Measurements from ENCODE around the gene SH2D4B. TPM values are rescaled to one million over a fixed set of nuclear protein-coding genes. Genes with fewer than 3 reads are reported as not detected.

SH2D4B gene
- total RNA-seq, 3 donors from 2014 or later (not counting 1 experiment from before 2014, with no cell fraction given) = 0.19 to 0.30 (median 0.27) TPM

GRCh38 chr10:80583685-80584084, 46.0 kb downstream of the SH2D4B start:
- TF ChIP-seq CTCF (IDR thresholded peaks at IDR 0.05) = no peak
- no CpG with 5 or more reads among the region's 1 CpG for WGBS (ENCODE audit: insufficient coverage)
- ATAC-seq = no peak

GRCh38 chr10:80585812-80586211, 48.1 kb downstream of the SH2D4B start:
- WGBS (ENCODE audit: insufficient coverage) = 94% methylated on average over 23 of the region's 23 CpGs
- no peak for TF ChIP-seq CTCF (IDR thresholded peaks at IDR 0.05)
- no peak overlapping the region for H3K27ac ChIP-seq (ENCODE audit: low read length)
- H3K4me1 ChIP-seq (ENCODE audit: control insufficient read depth, insufficient read depth, low read length) = peaks cover 2% of the 10 kb centered on the region
- intact Hi-C loops (cut with micrococcal nuclease) = no loop called here
- H3K36me3 ChIP-seq (ENCODE audit: control insufficient read depth, insufficient read depth, low read length) = no peaks in the 10 kb centered on the region
- H3K4me1 Mint-ChIP-seq = no peaks in the 10 kb centered on the region
- no peaks in the 10 kb centered on the region for H3K27me3 ChIP-seq (ENCODE audit: control insufficient read depth, insufficient read depth, low read length)
- no peak overlapping the region for H3K4me3 Mint-ChIP-seq
- peaks cover 4 to 7% of the 10 kb centered on the region in 2 donors for H3K27me3 Mint-ChIP-seq (ENCODE audit: low read depth in 2 of 2)
- ATAC-seq (no peak), DNase-seq (no peak)
- H3K9me3 Mint-ChIP-seq = no peaks in the 10 kb centered on the region
- H3K9me3 ChIP-seq (ENCODE audit: control insufficient read depth, insufficient read depth, low read length) = no peaks in the 10 kb centered on the region
- no peak overlapping the region for H3K4me3 ChIP-seq (ENCODE audit: low read length)
- H3K27ac Mint-ChIP-seq = no peak overlapping the region
- H3K36me3 Mint-ChIP-seq = no peaks in the 10 kb centered on the region

More at GRCh38 chr10:80583685-80584084, 46.0 kb downstream of the SH2D4B start:
- H3K36me3 ChIP-seq (ENCODE audit: control insufficient read depth, insufficient read depth, low read length) = no peaks in the 10 kb centered on the region
- no peaks in the 10 kb centered on the region for H3K9me3 Mint-ChIP-seq
- H3K27me3 ChIP-seq (ENCODE audit: control insufficient read depth, insufficient read depth, low read length) = no peaks in the 10 kb centered on the region
- intact Hi-C loops (cut with micrococcal nuclease) = no loop called here
- H3K4me1 Mint-ChIP-seq = peaks cover 14 to 15% of the 10 kb centered on the region in 2 donors
- peaks cover 8% of the 10 kb centered on the region for H3K4me1 ChIP-seq (ENCODE audit: control insufficient read depth, insufficient read depth, low read length)
- DNase-seq = peak in 1 of 2 donors; percentile 17
- H3K4me3 Mint-ChIP-seq = no peak overlapping the region
- peaks cover 6 to 7% of the 10 kb centered on the region in 2 donors for H3K27me3 Mint-ChIP-seq (ENCODE audit: low read depth in 2 of 2)
- H3K36me3 Mint-ChIP-seq = no peaks in the 10 kb centered on the region
- no peak overlapping the region for H3K4me3 ChIP-seq (ENCODE audit: low read length)
- no peaks in the 10 kb centered on the region for H3K9me3 ChIP-seq (ENCODE audit: control insufficient read depth, insufficient read depth, low read length)
- H3K27ac Mint-ChIP-seq = no peak overlapping the region
- no peak overlapping the region for H3K27ac ChIP-seq (ENCODE audit: low read length)

GRCh38 chr10:80588546-80588945, 50.8 kb downstream of the SH2D4B start:
- no peaks in the 10 kb centered on the region for H3K9me3 Mint-ChIP-seq
- DNase-seq (no peak), ATAC-seq (no peak)
- TF ChIP-seq CTCF (IDR thresholded peaks at IDR 0.05) = no peak
- Histone ChIP-seq H3K4me1 (ENCODE audit: control insufficient read depth, insufficient read depth, low read length) (no peaks in the 10 kb centered on the region), H3K27ac (ENCODE audit: low read length) (no peak overlapping the region), H3K36me3 (ENCODE audit: control insufficient read depth, insufficient read depth, low read length) (no peaks in the 10 kb centered on the region), H3K27me3 (ENCODE audit: control insufficient read depth, insufficient read depth, low read length) (no peaks in the 10 kb centered on the region), H3K9me3 (ENCODE audit: control insufficient read depth, insufficient read depth, low read length) (no peaks in the 10 kb centered on the region), H3K4me3 (ENCODE audit: low read length) (no peak overlapping the region)
- H3K27me3 Mint-ChIP-seq (ENCODE audit: low read depth in 2 of 2) = peaks cover 4 to 7% of the 10 kb centered on the region in 2 donors
- no peaks in the 10 kb centered on the region for H3K4me1 Mint-ChIP-seq
- no peak overlapping the region for H3K4me3 Mint-ChIP-seq
- 81% methylated on average over 6 of the region's 10 CpGs for WGBS (ENCODE audit: insufficient coverage)
- intact Hi-C loops (cut with micrococcal nuclease) = no loop called here
- no peaks in the 10 kb centered on the region for H3K36me3 Mint-ChIP-seq
- H3K27ac Mint-ChIP-seq = no peak overlapping the region

- Mint-ChIP-seq H3K36me3 (no peaks in the 10 kb centered on the region), H3K4me1 (no peaks in the 10 kb centered on the region), H3K9me3 (no peaks in the 10 kb centered on the region), H3K27ac (no peak overlapping the region), H3K4me3 (no peak overlapping the region), H3K27me3 (ENCODE audit: low read depth in 2 of 2) (peaks cover 0 to 4% of the 10 kb centered on the region in 2 donors)
- Histone ChIP-seq H3K4me1 (ENCODE audit: control insufficient read depth, insufficient read depth, low read length) (no peaks in the 10 kb centered on the region), H3K27me3 (ENCODE audit: control insufficient read depth, insufficient read depth, low read length) (no peaks in the 10 kb centered on the region), H3K36me3 (ENCODE audit: control insufficient read depth, insufficient read depth, low read length) (no peaks in the 10 kb centered on the region), H3K4me3 (ENCODE audit: low read length) (no peak overlapping the region), H3K9me3 (ENCODE audit: control insufficient read depth, insufficient read depth, low read length) (no peaks in the 10 kb centered on the region), H3K27ac (ENCODE audit: low read length) (no peak overlapping the region)
- DNase-seq = no peak
- no peak for TF ChIP-seq CTCF (IDR thresholded peaks at IDR 0.05)
- WGBS (ENCODE audit: insufficient coverage) = 76% methylated on average over 5 of the region's 5 CpGs
- ATAC-seq = no peak
- intact Hi-C loops (cut with micrococcal nuclease) = no loop called here
Observed at GRCh38 chr10:80589726-80590373, 52.1 kb downstream of the SH2D4B start.
